ENCODE results near the gene ADM2.
"Not testable (repeated sequence)": the region's sequence is repeated elsewhere in the genome, so short reads cannot be mapped to it uniquely, and the experiment has no call there.

The ADM2 gene

GRCh38 chr22:50525858-50526107, 44.4 kb downstream of the ADM2 start:
- no peak for DNase-seq (ENCODE audit: low spot score)

- peak; percentile 61 for DNase-seq (ENCODE audit: low spot score)
Observed at GRCh38 chr22:50526108-50526833, 44.9 kb downstream of the ADM2 start.

- no peak for DNase-seq (ENCODE audit: low spot score)
Observed at GRCh38 chr22:50526834-50527801, 45.8 kb downstream of the ADM2 start.

GRCh38 chr22:50527921-50528681, 46.8 kb downstream of the ADM2 start:
- no peak for DNase-seq (ENCODE audit: low spot score)

- no peak for DNase-seq (ENCODE audit: low spot score)
Observed at GRCh38 chr22:50528682-50529415, 47.5 kb downstream of the ADM2 start.

GRCh38 chr22:50529416-50529896, 48.1 kb downstream of the ADM2 start:
- DNase-seq (ENCODE audit: low spot score), result no peak

GRCh38 chr22:50529897-50530579, 48.7 kb downstream of the ADM2 start, which contains the start of gene TYMP:
TYMP (minus strand) TSS chr22:50530012; CDS start chr22:50529709, 303 bp downstream.
- DNase-seq (ENCODE audit: low spot score), result no peak

- no peak for DNase-seq (ENCODE audit: low spot score)
Observed at GRCh38 chr22:50530580-50530876, 49.2 kb downstream of the ADM2 start.

GRCh38 chr22:50530877-50531545, 49.7 kb downstream of the ADM2 start:
- DNase-seq (ENCODE audit: low spot score), result peak; percentile 43

GRCh38 chr22:50531546-50531961, 50.2 kb downstream of the ADM2 start:
- no peak for DNase-seq (ENCODE audit: low spot score)

GRCh38 chr22:50531962-50532674, 50.8 kb downstream of the ADM2 start:
- no peak for DNase-seq (ENCODE audit: low spot score)

- no peak for DNase-seq (ENCODE audit: low spot score)
Observed at GRCh38 chr22:50532824-50533796, 51.8 kb downstream of the ADM2 start.

- not testable (repeated sequence) for DNase-seq (ENCODE audit: low spot score)
Observed at GRCh38 chr22:50533856-50534711, 52.7 kb downstream of the ADM2 start.

GRCh38 chr22:50535113-50535512, 53.8 kb downstream of the ADM2 start:
- DNase-seq (ENCODE audit: low spot score), result no peak
